ENCODE data around the gene RALBP1. TPM values are rescaled to one million over a fixed set of nuclear protein-coding genes. Genes with fewer than 3 reads are reported as not detected.

RALBP1 gene
- total RNA-seq, 4 donors from 2014 or later, result 28.9 to 49.5 (median 36.6) TPM

GRCh38 chr18:9552191-9552590, 76.9 kb downstream of the RALBP1 start:
- H3K27ac ChIP-seq, result no peak overlapping the region
- H3K36me3 ChIP-seq, result peaks cover 0 to 96% (median 10%) of the 10 kb centered on the region in 3 donors
- no peak for DNase-seq
- no peaks in the 10 kb centered on the region for H3K9me3 ChIP-seq
- H3K27me3 ChIP-seq, result no peaks in the 10 kb centered on the region
- no peaks in the 10 kb centered on the region for H3K4me1 ChIP-seq
- no peak overlapping the region for H3K4me3 ChIP-seq
- TF ChIP-seq POLR2A (IDR thresholded peaks at IDR 0.05), result no peak
- TF ChIP-seq, protein P1, sequence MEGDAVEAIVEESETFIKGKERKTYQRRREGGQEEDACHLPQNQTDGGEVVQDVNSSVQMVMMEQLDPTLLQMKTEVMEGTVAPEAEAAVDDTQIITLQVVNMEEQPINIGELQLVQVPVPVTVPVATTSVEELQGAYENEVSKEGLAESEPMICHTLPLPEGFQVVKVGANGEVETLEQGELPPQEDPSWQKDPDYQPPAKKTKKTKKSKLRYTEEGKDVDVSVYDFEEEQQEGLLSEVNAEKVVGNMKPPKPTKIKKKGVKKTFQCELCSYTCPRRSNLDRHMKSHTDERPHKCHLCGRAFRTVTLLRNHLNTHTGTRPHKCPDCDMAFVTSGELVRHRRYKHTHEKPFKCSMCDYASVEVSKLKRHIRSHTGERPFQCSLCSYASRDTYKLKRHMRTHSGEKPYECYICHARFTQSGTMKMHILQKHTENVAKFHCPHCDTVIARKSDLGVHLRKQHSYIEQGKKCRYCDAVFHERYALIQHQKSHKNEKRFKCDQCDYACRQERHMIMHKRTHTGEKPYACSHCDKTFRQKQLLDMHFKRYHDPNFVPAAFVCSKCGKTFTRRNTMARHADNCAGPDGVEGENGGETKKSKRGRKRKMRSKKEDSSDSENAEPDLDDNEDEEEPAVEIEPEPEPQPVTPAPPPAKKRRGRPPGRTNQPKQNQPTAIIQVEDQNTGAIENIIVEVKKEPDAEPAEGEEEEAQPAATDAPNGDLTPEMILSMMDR (IDR thresholded peaks at IDR 0.05), result no peak

DNA sequence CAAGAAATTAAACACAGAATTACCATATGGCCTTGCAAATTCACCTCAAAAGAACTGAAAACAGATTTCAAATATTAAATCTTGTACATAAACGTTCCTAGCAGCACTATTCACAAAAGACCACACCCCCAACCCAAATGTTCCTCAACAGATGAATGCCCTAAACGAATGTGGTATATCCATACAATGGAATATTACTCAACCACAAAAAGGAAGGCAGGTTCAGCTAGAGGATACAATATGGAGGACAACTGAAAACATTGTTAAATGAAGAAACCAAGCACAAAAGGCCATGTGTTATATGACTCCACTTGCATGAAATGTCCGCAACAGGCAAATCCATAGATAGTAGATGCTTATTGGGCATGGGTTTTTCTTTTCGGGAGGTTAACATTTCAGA, 77.3 kb downstream of the RALBP1 start:
- no peak for DNase-seq
- no peak overlapping the region for H3K27ac ChIP-seq
- no peaks in the 10 kb centered on the region for H3K27me3 ChIP-seq
- peaks cover 0 to 96% (median 10%) of the 10 kb centered on the region in 3 donors for H3K36me3 ChIP-seq
- TF ChIP-seq, protein P1 (IDR thresholded peaks at IDR 0.05), result no peak
- TF ChIP-seq POLR2A (IDR thresholded peaks at IDR 0.05), result no peak
- no peaks in the 10 kb centered on the region for H3K9me3 ChIP-seq
- no peak overlapping the region for H3K4me3 ChIP-seq
- H3K4me1 ChIP-seq, result no peaks in the 10 kb centered on the region

DNA sequence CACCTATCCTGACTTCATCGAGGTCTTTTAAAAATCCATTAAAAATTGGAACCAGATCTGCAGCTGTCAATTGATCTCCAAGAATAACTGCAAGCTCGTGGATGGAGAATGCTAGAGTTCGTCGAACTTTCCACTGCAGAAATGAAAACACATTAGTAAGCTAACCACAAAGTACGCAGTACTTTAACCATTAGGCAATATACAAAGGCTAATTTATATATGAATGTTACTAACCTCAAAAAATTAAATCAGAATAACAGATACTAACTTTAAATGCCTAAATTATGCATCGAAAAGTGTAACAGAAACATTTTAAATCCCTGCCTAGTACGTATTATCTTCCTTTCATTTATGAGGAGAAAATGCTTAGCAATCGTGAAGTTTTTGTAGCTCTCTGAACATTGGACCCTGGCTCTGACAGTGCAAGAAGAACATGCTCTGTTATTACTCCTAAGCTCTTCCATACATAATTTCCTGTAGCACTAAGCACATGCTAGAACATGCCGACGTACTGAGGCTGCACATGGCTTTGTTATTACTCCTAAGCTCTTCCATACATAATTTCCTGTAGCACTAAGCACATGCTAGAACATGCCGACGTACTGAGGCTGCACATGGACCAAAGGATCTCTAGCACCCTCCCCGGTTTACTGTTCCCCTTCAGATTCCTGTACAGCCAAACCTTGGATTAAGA, 82.1 kb downstream of the RALBP1 start:
- Histone ChIP-seq H3K4me1 (no peaks in the 10 kb centered on the region), H3K4me3 (no peak overlapping the region), H3K27ac (no peak overlapping the region), H3K9me3 (no peaks in the 10 kb centered on the region), H3K36me3 (peaks cover 0 to 94% (median 0%) of the 10 kb centered on the region in 3 donors), H3K27me3 (no peaks in the 10 kb centered on the region)
- no peak for DNase-seq
- no peak for TF ChIP-seq POLR2A (IDR thresholded peaks at IDR 0.05)
- TF ChIP-seq, protein P1 (IDR thresholded peaks at IDR 0.05), result no peak

GRCh38 chr18:9558387-9559064, 83.2 kb downstream of the RALBP1 start:
- DNase-seq, result no peak

DNA sequence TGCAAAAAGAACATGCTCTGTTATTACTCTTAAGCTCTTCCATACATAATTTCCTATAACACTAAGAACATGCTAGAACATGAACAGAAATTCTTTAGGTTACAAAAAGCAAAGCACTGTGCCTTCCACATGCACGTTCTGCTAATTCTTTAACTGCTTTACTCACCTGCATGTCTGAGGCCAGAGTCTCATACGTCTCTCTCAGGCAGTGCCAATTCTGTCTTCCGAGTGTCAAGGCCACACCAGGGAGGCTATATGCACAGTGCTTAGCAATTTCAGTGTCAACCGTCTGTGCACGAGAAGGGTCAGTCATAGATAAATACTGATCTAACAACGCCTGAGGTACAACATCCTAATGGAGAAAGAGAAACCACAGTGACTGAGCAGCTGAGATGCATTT, 83.9 kb downstream of the RALBP1 start:
- Histone ChIP-seq H3K4me1 (no peaks in the 10 kb centered on the region), H3K9me3 (no peaks in the 10 kb centered on the region), H3K27ac (no peak overlapping the region), H3K36me3 (peaks cover 0 to 93% (median 0%) of the 10 kb centered on the region in 3 donors), H3K27me3 (no peaks in the 10 kb centered on the region), H3K4me3 (no peak overlapping the region)
- DNase-seq, result no peak
- TF ChIP-seq POLR2A (IDR thresholded peaks at IDR 0.05), result no peak
- TF ChIP-seq, protein P1 (IDR thresholded peaks at IDR 0.05), result no peak

More at GRCh38 chr18:9558387-9559064, 83.2 kb downstream of the RALBP1 start:
- no peak overlapping the region for H3K27ac ChIP-seq
- no peak overlapping the region for H3K4me3 ChIP-seq
- H3K27me3 ChIP-seq, result no peaks in the 10 kb centered on the region
- no peak for TF ChIP-seq POLR2A (IDR thresholded peaks at IDR 0.05)
- TF ChIP-seq, protein P1 (IDR thresholded peaks at IDR 0.05), result no peak
- H3K36me3 ChIP-seq, result peaks cover 0 to 94% (median 0%) of the 10 kb centered on the region in 3 donors
- no peaks in the 10 kb centered on the region for H3K9me3 ChIP-seq
- no peaks in the 10 kb centered on the region for H3K4me1 ChIP-seq

Data from Peyer's patch (tissue), 4 donors.